ENCODE measurements around the gene NUTF2.

DNA sequence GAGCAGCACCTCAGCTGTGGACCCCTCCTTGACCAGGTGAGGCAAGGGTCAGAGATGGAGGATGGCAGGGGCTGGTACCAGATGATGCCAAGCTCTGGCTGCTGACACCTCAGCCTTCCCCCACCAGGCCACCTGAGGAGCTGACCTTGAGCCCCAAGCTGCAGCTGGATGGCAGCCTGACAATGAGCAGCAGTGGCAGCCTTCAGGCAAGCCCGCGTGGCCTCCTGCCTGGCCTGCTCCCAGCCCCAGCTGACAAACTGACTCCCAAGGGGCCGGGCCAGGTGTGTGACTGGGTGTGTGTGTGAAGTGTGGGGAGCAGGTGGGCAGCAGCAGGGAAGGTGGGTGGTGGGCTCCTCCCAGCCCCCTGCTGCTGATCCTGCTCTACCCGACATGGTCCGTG, 33.2 kb downstream of the NUTF2 start:
- TF ChIP-seq EZH2 (IDR thresholded peaks at IDR 0.05) (no peak), POLR2AphosphoS5 (IDR thresholded peaks at IDR 0.05; ENCODE audit: borderline replicate concordance, low read depth, low read length) (no peak)

Measured in SK-N-MC (cell line).